ENCODE data around the gene MGMT. TPM values are rescaled to one million over a fixed set of nuclear protein-coding genes. Genes with fewer than 3 reads are reported as not detected.

Gene MGMT
- total RNA-seq, 8 experiments from 2014 or later = 11.4 to 25.8 (median 18.2) TPM

DNA sequence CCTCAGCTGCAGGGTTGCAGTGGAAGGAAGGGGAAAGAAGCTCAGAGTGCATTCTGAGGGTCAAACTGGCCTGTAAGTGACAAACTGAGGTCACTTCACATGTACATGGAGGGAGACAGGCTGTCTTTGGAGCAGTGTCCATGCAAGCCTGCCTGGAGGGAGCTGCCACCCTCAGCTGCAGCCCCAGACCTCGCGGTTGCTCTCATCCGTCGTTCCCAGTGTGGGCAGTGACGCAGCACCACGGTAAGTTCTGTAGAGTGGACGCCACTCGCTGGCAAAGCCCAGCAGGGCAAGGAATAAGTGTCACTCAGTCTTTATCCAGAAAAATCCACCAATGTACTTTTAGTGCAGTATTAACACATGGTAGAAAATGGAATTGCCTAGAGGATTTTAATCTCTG lies 225.7 kb downstream of the MGMT start:
- H3K4me1 ChIP-seq (replicated peaks in 1 of 2) = peaks cover 2 to 4% of the 10 kb centered on the region in 2 donors
- WGBS, 10 experiments = 60 to 100% (median 87%) methylated on average over 2 to 8 of the region's 8 CpGs; no CpG with 5 or more reads in 6 of the 10 experiments
- no peak overlapping the region for H3K4me3 ChIP-seq
- no peak for ATAC-seq (replicated peaks in 6 of 8)
- H3K27ac ChIP-seq = no peak overlapping the region
- in situ Hi-C loops (cut with MboI; ENCODE audit: low pct_unique_long_range_greater_than_20kb in 2 of 9, low sequenced_read_pairs in 9 of 9, unreplicated experiment in 9 of 9) = no loop called here

DNA sequence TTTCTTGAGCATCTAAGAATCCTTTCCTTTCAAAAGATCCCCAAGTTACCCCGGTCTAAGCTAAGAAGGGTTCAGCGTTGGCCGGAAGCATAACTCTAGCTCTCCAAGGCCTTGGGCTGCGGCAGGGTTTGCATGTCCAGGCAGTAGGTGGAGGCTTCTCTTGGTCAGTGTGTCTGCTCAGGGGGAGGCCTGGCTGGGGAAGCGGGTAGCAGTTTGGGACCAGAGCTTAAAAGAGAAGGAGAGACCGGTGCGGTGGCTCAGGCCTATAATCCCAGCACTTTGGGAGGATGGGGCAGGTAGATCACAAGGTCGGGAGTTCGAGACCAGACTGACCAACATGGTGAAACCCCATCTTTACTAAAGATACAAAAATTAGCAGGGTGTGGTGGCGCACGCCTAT lies 226.3 kb downstream of the MGMT start:
- no peak overlapping the region for H3K4me3 ChIP-seq
- no peak for ATAC-seq (replicated peaks in 6 of 8)
- in situ Hi-C loops (cut with MboI; ENCODE audit: low pct_unique_long_range_greater_than_20kb in 2 of 9, low sequenced_read_pairs in 9 of 9, unreplicated experiment in 9 of 9) = no loop called here
- peaks cover 2 to 4% of the 10 kb centered on the region in 2 donors for H3K4me1 ChIP-seq (replicated peaks in 1 of 2)
- H3K27ac ChIP-seq = no peak overlapping the region
- 83 to 100% (median 92%) methylated on average over 2 to 9 of the region's 11 CpGs; no CpG with 5 or more reads in 3 of the 10 experiments for WGBS, 10 experiments

DNA sequence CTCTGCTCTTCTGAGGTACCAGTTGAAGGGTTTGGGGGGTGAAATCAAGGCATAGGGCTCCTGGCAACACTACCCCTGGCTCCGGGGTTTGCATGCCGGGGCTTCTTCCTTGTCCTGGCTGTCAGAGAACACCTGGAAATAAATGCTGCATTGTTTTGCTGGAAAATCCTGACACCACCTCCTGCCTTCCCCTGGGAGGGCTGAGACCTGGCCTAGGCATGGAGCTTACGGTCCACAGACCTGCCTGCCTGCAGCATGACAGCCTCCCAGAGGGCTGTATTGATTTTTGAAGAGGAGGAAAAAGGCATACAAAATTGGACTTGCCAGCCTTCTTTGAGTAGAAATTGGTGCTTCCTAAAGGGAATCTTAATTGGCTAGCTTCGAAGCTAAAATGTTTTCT lies 227.1 kb downstream of the MGMT start:
- in situ Hi-C loops (cut with MboI; ENCODE audit: low pct_unique_long_range_greater_than_20kb in 2 of 9, low sequenced_read_pairs in 9 of 9, unreplicated experiment in 9 of 9) = no loop called here

DNA sequence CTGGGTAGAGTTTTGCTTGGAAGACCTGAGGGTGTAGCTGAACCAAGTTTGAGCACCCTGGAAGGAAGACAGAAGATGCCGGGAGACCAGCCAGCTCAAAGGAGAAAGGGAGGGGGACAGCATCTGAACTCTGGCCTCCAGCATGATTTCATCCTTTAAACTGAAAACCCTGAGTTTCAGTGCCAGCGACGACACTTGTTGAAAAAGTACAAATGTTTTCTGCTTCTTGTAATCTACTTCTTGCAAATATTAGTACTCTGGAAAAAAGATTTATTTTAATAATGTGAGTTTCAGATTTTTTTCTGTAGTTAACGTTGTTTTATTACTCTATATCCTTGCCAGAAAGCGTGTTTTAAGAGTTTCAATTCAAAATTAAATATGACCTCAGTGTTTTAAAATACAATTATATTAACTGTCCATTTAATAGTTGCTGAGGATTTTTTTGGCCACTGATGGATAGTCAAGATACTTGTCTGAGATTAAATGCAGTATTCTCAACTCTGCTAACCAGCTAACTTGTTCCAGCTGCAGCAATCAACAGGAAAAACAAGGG lies 227.7 kb downstream of the MGMT start:
- in situ Hi-C loops (cut with MboI; ENCODE audit: low pct_unique_long_range_greater_than_20kb in 2 of 9, low sequenced_read_pairs in 9 of 9, unreplicated experiment in 9 of 9) = no loop called here
- Histone ChIP-seq H3K4me1 (replicated peaks in 1 of 2) (peaks cover 2 to 4% of the 10 kb centered on the region in 2 donors), H3K4me3 (no peak overlapping the region), H3K27ac (no peak overlapping the region)
- WGBS, 10 experiments = 25 to 100% (median 73%) methylated on average over 1 to 5 of the region's 5 CpGs; no CpG with 5 or more reads in 1 of the 10 experiments
- ATAC-seq (replicated peaks in 6 of 8) = no peak

More for the DNA sequence above, 227.1 kb downstream of the MGMT start:
- 30 to 100% (median 61%) methylated on average over 1 to 4 of the region's 4 CpGs; no CpG with 5 or more reads in 2 of the 10 experiments for WGBS, 10 experiments
- no peak for ATAC-seq (replicated peaks in 6 of 8)
- Histone ChIP-seq H3K27ac (no peak overlapping the region), H3K4me1 (replicated peaks in 1 of 2) (peaks cover 2 to 4% of the 10 kb centered on the region in 2 donors), H3K4me3 (no peak overlapping the region)

DNA sequence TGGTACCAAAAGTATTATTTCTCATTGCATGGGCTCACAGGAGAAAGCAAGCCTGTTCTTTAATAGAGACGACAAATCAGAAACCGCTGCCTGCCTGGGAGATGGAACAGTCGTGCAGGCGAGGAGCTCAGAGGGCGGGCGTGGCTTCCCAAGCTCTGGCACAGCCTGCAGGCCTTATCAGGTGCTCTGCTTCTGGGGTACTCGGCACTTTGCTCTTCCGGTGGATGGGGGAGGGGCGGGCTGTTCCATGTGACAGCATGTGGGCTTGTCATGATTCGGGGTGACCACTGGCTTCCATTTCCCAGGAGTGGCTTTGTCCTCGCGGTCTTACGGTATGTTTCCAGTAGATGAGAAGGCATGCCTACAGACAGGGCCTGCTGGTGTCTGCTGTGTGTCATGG lies 228.6 kb downstream of the MGMT start:
- Histone ChIP-seq H3K27ac (no peak overlapping the region), H3K4me1 (replicated peaks in 1 of 2) (peaks cover 2 to 4% of the 10 kb centered on the region in 2 donors), H3K4me3 (no peak overlapping the region)
- no peak for ATAC-seq (replicated peaks in 6 of 8)
- 72 to 92% (median 84%) methylated on average over 1 to 10 of the region's 13 CpGs; no CpG with 5 or more reads in 2 of the 10 experiments for WGBS, 10 experiments
- in situ Hi-C loops (cut with MboI; ENCODE audit: low pct_unique_long_range_greater_than_20kb in 2 of 9, low sequenced_read_pairs in 9 of 9, unreplicated experiment in 9 of 9) = no loop called here

DNA sequence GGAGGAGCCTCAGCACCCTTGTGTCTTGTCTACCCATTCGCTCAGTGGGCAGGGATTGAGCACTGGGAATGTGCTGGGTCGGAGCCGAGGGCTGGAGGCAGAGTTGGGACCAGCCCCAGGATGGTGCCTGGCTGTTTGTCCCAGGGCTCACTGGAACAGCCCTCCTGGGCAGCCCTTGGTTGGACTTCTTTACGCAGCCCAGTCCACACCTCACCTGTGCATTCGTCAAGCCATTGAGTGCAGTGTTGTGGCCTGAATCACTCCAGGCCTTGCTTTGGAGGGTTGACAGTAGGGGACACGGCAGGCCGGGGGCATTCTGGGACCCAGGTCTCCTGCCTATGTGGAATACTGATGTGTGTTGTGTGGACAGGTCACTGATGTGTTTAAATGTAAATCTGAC lies 229.6 kb downstream of the MGMT start:
- in situ Hi-C loops (cut with MboI; ENCODE audit: low pct_unique_long_range_greater_than_20kb in 2 of 9, low sequenced_read_pairs in 9 of 9, unreplicated experiment in 9 of 9) = no loop called here

DNA sequence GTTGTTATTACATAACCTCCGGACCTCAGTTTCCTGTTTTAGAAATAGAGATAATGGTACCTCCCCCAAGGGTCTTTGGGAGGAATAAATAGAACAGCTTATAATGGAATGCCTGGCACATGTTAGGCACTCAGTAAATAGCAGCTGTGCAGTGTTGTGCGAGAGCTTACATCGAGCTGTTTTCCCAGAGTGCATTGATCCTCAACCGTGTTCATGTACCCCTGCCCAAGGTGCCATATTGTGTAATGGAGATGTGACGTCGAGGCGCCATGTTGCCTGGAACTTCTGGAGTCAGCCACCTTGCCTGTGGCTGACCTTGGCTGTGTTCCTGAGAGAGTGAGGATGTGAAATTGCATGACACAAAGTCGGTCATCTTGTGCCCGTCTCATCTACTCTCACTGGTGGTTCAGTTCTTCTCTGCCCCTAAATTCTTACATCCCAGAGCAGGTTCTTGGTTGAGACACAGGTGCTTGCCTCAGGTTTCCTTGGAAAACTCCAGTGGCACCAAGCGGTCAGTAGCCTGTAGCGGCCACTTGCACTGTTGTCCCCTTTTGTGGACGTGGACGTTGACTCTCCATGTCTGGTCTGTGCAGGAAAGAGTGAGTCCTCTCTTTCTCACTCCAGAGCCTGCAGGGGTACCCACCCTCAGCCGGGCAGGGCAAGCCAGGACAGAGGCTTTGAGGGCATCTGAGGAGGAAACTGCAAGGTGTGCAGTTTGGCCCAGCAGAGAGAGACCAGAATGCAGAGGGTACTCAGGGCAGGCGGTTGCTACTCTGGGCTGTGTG lies 230.6 kb downstream of the MGMT start:
- in situ Hi-C loops (cut with MboI; ENCODE audit: low pct_unique_long_range_greater_than_20kb in 2 of 9, low sequenced_read_pairs in 9 of 9, unreplicated experiment in 9 of 9) = no loop called here
- Histone ChIP-seq H3K27ac (no peak overlapping the region), H3K4me3 (no peak overlapping the region), H3K4me1 (replicated peaks in 1 of 2) (peaks cover 4 to 5% of the 10 kb centered on the region in 2 donors)
- 73 to 100% (median 97%) methylated on average over 1 to 9 of the region's 15 CpGs; no CpG with 5 or more reads in 3 of the 10 experiments for whole genome bisulfite sequencing, 10 experiments
- no peak for ATAC-seq (replicated peaks in 6 of 8)

More for the DNA sequence above, 229.6 kb downstream of the MGMT start:
- 90 to 100% (median 100%) methylated on average over 1 to 2 of the region's 7 CpGs; no CpG with 5 or more reads in 7 of the 10 experiments for WGBS, 10 experiments
- Histone ChIP-seq H3K4me3 (no peak overlapping the region), H3K4me1 (replicated peaks in 1 of 2) (peaks cover 2 to 4% of the 10 kb centered on the region in 2 donors), H3K27ac (no peak overlapping the region)
- no peak for ATAC-seq (replicated peaks in 6 of 8)

DNA sequence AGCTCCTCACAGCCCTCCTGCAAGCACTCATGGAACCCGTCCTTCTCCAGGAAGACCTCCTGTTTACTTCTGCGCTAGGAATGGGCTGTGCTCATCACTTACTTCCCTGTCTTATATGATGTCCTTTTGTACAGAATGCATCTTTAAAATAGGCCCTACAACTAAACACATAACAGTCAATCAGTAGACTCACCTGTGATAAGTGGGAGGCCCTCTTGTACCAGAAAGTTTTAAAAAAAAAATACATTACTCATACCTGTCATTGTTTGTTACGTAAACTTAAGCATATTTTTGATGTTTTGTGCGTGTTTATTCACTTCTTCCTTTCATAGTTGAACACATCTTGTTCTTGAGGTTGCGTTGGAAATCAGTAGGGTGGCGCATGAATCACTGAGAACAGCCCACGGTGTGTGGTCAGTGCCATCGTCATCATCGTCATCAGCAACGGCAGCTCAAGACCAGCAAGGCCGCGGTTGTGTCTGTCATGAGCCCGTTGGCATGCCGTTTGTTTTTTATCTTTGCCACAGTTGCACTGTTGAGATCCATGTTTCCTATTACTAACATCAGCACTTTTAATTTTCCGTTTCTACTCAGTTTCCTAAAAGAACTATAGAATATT lies 232.8 kb downstream of the MGMT start:
- WGBS, 10 experiments = 79 to 95% (median 88%) methylated on average over 2 to 13 of the region's 15 CpGs; no CpG with 5 or more reads in 1 of the 10 experiments
- Histone ChIP-seq H3K4me3 (no peak overlapping the region), H3K4me1 (replicated peaks in 1 of 2) (peaks cover 0 to 16% of the 10 kb centered on the region in 2 donors), H3K27ac (no peak overlapping the region)
- no peak for ATAC-seq (replicated peaks in 6 of 8)
- in situ Hi-C loops (cut with MboI; ENCODE audit: low pct_unique_long_range_greater_than_20kb in 2 of 9, low sequenced_read_pairs in 9 of 9, unreplicated experiment in 9 of 9) = no loop called here

DNA sequence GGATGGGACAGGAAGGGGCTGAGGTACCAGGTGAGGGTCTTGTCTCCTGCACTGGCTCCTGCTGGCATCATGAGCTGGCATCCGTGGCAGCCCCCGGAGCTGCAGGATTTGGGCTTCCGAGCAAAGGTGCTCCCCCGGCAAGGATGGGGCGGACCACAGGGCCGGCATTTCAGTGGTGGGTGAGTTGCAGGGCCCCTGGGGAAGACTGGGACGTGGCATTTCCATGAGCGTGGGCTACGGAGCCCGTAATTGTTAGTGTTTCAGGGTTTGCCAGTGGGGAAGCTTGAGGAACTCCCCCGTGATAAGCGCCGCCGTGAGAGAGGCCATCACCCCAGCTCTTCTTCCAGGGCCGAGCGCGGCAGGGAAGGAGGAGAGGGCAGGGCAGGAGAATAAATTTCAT lies 235.6 kb downstream of the MGMT start:
- WGBS, 10 experiments = 79 to 93% (median 90%) methylated on average over 2 to 15 of the region's 17 CpGs; no CpG with 5 or more reads in 3 of the 10 experiments
- in situ Hi-C loops (cut with MboI; ENCODE audit: low pct_unique_long_range_greater_than_20kb in 2 of 9, low sequenced_read_pairs in 9 of 9, unreplicated experiment in 9 of 9) = no loop called here
- no peak for ATAC-seq (replicated peaks in 6 of 8)
- H3K27ac ChIP-seq = no peak overlapping the region
- no peak overlapping the region for H3K4me3 ChIP-seq
- H3K4me1 ChIP-seq (replicated peaks in 1 of 2) = peaks cover 0 to 16% of the 10 kb centered on the region in 2 donors

DNA sequence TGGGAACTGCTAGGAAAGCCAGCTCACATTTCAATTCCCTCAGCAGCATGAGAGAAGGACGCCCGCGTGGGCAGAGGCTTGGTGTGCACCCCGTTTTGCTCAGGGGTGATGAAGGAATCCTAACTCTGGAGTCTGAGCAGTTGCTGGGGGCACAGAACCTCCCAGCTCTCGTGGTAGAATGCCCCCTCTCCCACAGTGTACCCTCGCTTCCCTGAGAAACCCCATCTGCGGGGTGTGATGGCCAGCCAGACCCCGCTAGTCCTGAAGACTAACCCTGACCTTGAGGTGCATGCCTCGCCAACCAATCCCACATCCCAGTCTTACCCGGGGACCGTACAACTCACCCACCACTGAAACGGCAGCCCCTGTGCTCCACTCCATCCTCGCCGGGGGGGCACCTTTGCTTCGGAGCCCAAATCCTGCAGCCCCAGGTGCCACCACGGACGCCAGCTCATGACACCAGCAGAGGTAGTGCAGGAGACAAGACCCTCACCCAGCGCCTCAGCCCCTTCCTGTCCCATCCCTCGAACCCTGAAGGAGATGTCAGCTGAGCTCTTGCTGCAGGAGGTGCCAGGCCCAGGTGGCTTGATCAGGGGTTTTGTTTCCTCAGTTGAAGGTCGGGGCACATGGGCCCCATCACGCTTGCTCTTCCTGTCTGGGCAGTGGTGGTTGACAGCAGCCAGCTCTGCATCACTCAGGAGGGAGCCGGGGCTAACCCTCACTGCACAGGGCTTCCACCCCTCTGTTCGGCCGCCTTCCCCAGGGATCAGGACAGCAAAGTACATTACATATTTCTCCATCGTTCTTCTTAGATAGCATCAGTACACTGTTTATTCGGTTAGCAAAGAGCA lies 236.5 kb downstream of the MGMT start:
- no peak overlapping the region for H3K4me3 ChIP-seq
- H3K4me1 ChIP-seq (replicated peaks in 1 of 2) = peaks cover 0 to 16% of the 10 kb centered on the region in 2 donors
- 71 to 100% (median 87%) methylated on average over 1 to 9 of the region's 26 CpGs; no CpG with 5 or more reads in 2 of the 10 experiments for WGBS, 10 experiments
- no peak for ATAC-seq (replicated peaks in 6 of 8)
- in situ Hi-C loops (cut with MboI; ENCODE audit: low pct_unique_long_range_greater_than_20kb in 2 of 9, low sequenced_read_pairs in 9 of 9, unreplicated experiment in 9 of 9) = no loop called here
- no peak overlapping the region for H3K27ac ChIP-seq

DNA sequence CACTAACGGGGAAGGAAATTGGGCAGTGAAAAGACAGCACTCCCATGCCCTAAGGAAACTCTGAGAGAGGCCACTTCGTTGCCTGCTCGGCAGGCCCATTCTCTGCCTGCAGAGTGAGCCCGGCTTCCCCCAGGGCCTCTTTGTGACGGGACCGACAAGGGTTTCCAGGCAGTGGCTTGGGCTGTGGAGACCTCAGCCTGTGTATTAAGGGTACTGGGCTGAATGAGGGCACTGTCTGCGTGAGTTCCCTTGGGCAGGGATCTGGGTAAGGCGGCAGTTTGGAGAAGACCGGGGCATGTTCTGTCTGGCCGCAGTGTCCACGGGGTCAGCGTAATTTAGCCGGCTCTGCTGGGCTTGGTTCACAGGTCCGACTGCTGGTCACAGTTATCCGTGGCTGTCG lies 237.2 kb downstream of the MGMT start:
- WGBS, 10 experiments = 60 to 100% (median 90%) methylated on average over 1 to 13 of the region's 16 CpGs; no CpG with 5 or more reads in 3 of the 10 experiments
- ATAC-seq (replicated peaks in 6 of 8) = peak in 1 of 8 experiments; percentile 55

DNA sequence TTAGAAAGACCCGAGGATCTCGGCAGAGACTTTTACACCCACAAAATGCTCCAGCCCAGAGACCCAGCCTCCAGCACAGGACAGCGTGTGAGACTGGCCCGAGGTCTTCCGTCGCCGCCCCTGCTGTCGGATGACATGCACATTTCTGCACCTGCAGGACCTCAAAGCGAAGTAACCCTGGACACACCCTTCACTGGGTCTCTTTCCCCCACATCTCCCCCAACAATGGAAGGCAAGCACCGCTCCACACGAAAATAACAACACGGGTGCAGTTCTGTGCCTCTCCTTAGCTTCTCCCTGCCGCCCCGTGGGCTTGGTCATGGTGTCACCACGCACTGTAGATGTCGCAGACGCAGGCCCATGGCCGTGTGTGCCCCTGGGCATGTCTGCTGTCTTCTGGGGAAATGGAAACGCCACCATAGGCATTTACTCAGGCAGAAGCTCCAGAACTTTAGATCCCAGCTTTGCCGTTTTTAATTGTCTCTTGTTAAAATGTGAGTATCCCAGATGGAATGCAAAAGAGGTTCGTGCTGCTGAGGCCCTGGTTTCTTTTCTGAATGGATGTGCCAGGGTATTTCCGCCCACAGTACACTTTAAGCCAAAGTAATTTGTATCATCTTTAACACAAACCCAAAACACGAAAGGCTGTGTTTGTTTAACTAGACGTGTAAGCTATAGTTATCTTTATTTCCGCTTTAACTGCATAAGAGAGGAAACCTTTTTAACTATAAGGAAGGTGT lies 237.9 kb downstream of the MGMT start:
- Histone ChIP-seq H3K4me3 (no peak overlapping the region), H3K27ac (no peak overlapping the region), H3K4me1 (replicated peaks in 1 of 2) (peaks cover 0 to 16% of the 10 kb centered on the region in 2 donors)
- 53 to 94% (median 84%) methylated on average over 3 to 24 of the region's 25 CpGs; no CpG with 5 or more reads in 1 of the 10 experiments for WGBS, 10 experiments
- in situ Hi-C loops (cut with MboI; ENCODE audit: low pct_unique_long_range_greater_than_20kb in 2 of 9, low sequenced_read_pairs in 9 of 9, unreplicated experiment in 9 of 9) = no loop called here
- ATAC-seq (replicated peaks in 6 of 8) = no peak

More for the DNA sequence above, 237.2 kb downstream of the MGMT start:
- Histone ChIP-seq H3K4me3 (no peak overlapping the region), H3K4me1 (replicated peaks in 1 of 2) (peaks cover 0 to 16% of the 10 kb centered on the region in 2 donors), H3K27ac (no peak overlapping the region)
- in situ Hi-C loops (cut with MboI; ENCODE audit: low pct_unique_long_range_greater_than_20kb in 2 of 9, low sequenced_read_pairs in 9 of 9, unreplicated experiment in 9 of 9) = no loop called here
